HFF-Myc (cell line): ENCODE measurements around the gene ULK4.

Experiments
- DNase-seq: peaks from one replicate; pipeline ENCODE4 v3.0.0-alpha.2; 2011; ENCODE audit warnings: low read depth; ENCODE audit errors: extremely low read depth
- H3K4me3 ChIP-seq: replicated peaks from 2 replicates; pipeline ENCODE4 v1.5.1; 2011; ENCODE audit warnings: low read depth, mild to moderate bottlenecking, control low read depth, low read length
- CTCF ChIP-seq: IDR thresholded peaks from 2 replicates; pipeline ENCODE4 v1.5.1; 2012; ENCODE audit warnings: mild to moderate bottlenecking, low read depth, low read length, control low read depth; ENCODE audit errors: missing control alignments

ULK4 gene

GRCh38 chr3:42001777-42002176 lies 39.9 kb upstream of the ULK4 start:
- no peak for TF ChIP-seq CTCF
- no peak overlapping the region for H3K4me3 ChIP-seq
- DNase-seq: no peak

GRCh38 chr3:41999909-42000308 lies 38.0 kb upstream of the ULK4 start:
- no peak for DNase-seq
- H3K4me3 ChIP-seq: no peak overlapping the region
- no peak for TF ChIP-seq CTCF

GRCh38 chr3:41997702-41998550 lies 36.0 kb upstream of the ULK4 start:
- DNase-seq: no peak
- TF ChIP-seq CTCF: peak; percentile 50
- no peak overlapping the region for H3K4me3 ChIP-seq

GRCh38 chr3:41991437-41991836 lies 29.5 kb upstream of the ULK4 start:
- no peak for DNase-seq
- no peak for TF ChIP-seq CTCF
- H3K4me3 ChIP-seq: no peak overlapping the region

- no peak for TF ChIP-seq CTCF
- DNase-seq: no peak
- no peak overlapping the region for H3K4me3 ChIP-seq
Measured at GRCh38 chr3:41989518-41989917, 27.6 kb upstream of the ULK4 start.

- H3K4me3 ChIP-seq: no peak overlapping the region
- no peak for DNase-seq
- TF ChIP-seq CTCF: no peak
Measured at GRCh38 chr3:41987627-41988026, 25.7 kb upstream of the ULK4 start.
